LNCAP (cell line): ENCODE measurements around the gene CDC37.

Experiments used
- CTCF ChIP-seq: fragments of 450-650 bp; IDR thresholded peaks from 2 replicates; pipeline ENCODE4 v1.5.1; 2017; ENCODE audit warnings: mild to moderate bottlenecking

The CDC37 gene

GRCh38 chr19:10395436-10395835 lies 7.9 kb downstream of the CDC37 start:
- no peak for TF ChIP-seq CTCF

GRCh38 chr19:10395003-10395402 lies 8.3 kb downstream of the CDC37 start:
- TF ChIP-seq CTCF: no peak

GRCh38 chr19:10393137-10393536 lies 10.2 kb downstream of the CDC37 start:
- no peak for TF ChIP-seq CTCF

GRCh38 chr19:10392120-10392519 lies 11.2 kb downstream of the CDC37 start:
- no peak for TF ChIP-seq CTCF

GRCh38 chr19:10390652-10391286 lies 12.6 kb downstream of the CDC37 start:
- peak; percentile 92 for TF ChIP-seq CTCF

GRCh38 chr19:10389863-10390262 lies 13.5 kb downstream of the CDC37 start:
- TF ChIP-seq CTCF: no peak

GRCh38 chr19:10388957-10389356 lies 14.4 kb downstream of the CDC37 start:
- peak; percentile 92 for TF ChIP-seq CTCF

GRCh38 chr19:10384580-10384979 lies 18.8 kb downstream of the CDC37 start:
- TF ChIP-seq CTCF: no peak
